Astrocyte (in vitro differentiated cells and primary cell): ENCODE data around the gene CSGALNACT2.

Experiments used
- EZH2 ChIP-seq: IDR thresholded peaks from 2 replicates; pipeline ENCODE4 v1.6.1; 2012; ENCODE audit warnings: mild to moderate bottlenecking, low read length, inconsistent platforms; ENCODE audit not compliant: insufficient read depth
- TF ChIP-seq, protein P1 (sequence below): IDR thresholded peaks from 2 replicates; pipeline ENCODE4 v1.5.1; 2011; ENCODE audit warnings: low read depth, mild to moderate bottlenecking, inconsistent platforms, low read length, moderate library complexity; ENCODE audit not compliant: insufficient read depth

DNA sequence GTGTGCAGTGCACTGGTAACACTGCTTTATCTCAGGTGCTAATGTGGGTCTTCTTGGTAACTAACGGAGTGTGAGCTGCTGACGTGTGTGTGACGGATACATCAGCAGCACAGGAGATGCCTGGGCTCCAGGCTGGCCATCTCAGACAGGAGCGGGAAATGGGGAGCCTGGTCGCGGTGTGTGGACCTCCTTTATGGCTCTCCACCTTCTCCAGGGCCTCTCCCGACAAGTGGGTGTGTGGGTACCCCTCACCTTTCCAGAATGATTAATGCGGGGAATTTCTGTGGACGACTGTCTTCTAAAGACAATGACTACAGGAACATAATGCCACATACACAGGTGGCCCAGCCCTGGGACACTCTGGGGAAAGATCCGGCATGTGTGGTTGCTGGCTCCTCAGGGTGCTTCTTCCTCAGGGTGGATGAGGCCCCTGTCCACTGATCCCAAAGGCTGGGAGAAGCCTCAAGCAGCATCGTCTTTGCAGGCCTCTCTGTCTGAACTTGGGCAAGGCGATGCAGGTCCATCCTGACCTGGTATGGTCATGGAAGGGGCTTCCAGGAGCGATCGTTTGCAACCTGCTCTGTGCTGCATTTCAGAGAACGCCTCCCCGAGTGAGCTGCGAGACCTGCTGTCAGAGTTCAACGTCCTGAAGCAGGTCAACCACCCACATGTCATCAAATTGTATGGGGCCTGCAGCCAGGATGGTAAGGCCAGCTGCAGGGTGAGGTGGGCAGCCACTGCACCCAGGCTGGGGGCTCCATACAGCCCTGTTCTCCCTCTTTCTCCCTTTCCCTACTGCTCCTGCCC is 20.3 kb upstream of the CSGALNACT2 start:
- TF ChIP-seq EZH2: no peak
- TF ChIP-seq, protein P1, sequence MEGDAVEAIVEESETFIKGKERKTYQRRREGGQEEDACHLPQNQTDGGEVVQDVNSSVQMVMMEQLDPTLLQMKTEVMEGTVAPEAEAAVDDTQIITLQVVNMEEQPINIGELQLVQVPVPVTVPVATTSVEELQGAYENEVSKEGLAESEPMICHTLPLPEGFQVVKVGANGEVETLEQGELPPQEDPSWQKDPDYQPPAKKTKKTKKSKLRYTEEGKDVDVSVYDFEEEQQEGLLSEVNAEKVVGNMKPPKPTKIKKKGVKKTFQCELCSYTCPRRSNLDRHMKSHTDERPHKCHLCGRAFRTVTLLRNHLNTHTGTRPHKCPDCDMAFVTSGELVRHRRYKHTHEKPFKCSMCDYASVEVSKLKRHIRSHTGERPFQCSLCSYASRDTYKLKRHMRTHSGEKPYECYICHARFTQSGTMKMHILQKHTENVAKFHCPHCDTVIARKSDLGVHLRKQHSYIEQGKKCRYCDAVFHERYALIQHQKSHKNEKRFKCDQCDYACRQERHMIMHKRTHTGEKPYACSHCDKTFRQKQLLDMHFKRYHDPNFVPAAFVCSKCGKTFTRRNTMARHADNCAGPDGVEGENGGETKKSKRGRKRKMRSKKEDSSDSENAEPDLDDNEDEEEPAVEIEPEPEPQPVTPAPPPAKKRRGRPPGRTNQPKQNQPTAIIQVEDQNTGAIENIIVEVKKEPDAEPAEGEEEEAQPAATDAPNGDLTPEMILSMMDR: no peak
